OCI-LY7 (cell line): ENCODE results near the gene ZNF343.

Experiments used
- CTCF ChIP-seq: fragments of 200-600 bp; sonication (generic); conservative IDR thresholded peaks from 2 replicates; pipeline ENCODE4 v1.5.1; 2014; ENCODE audit warnings: mild to moderate bottlenecking, antibody characterized with exemption, low read length, moderate library complexity, mixed read lengths
- EZH2phosphoT487 ChIP-seq: fragments of 200-600 bp; sonication (generic); IDR thresholded peaks from 2 replicates; pipeline ENCODE4 v1.6.1; 2018; ENCODE audit warnings: low read depth, borderline replicate concordance, mild to moderate bottlenecking, mixed run types, antibody characterized with exemption, low read length, moderate library complexity, mixed read lengths

DNA sequence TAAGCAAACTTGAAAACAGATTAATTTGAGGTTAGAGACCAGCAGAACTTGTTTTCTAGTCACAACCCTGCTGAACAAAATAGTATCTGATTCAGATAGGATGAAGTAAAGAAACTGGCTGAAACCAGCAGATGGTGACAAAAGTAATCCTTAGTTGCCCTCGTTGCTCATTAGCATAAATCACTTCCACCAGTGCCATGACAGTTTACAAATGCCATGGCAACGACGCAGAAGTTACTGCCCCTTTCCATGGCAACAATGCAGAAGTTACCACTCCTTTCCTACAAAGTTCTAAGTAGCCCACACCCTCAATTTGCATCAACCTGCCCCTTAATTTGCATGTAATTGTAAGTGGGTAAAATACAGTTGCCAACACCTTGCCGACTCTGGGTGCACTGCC, 61.9 kb downstream of the ZNF343 start:
- no peak for TF ChIP-seq CTCF
- TF ChIP-seq EZH2phosphoT487: no peak
